H9 (cell line): ENCODE results near the gene OLFM4. TPM values are rescaled to one million over a fixed set of nuclear protein-coding genes. Genes with fewer than 3 reads are reported as not detected.

ENCODE experiments used
- DNase-seq: peaks from one replicate; pipeline ENCODE4 v3.0.0-alpha.2; 2017
- H2AFZ ChIP-seq: one replicate; pipeline ENCODE4 v1.6.1; 2013; ENCODE audit warnings: mild to moderate bottlenecking, low read length, control low read depth, moderate library complexity
- H2AK5ac ChIP-seq: 2 replicates; pipeline ENCODE4 v1.6.1; 2013; ENCODE audit warnings: low read length, control low read depth, mixed read lengths; ENCODE audit not compliant: insufficient read length
- H2BK120ac ChIP-seq: one replicate; pipeline ENCODE4 v1.6.1; 2013; ENCODE audit warnings: low read depth, mild to moderate bottlenecking, low read length, control low read depth, inconsistent platforms; ENCODE audit not compliant: poor library complexity, severe bottlenecking
- H2BK12ac ChIP-seq: 2 replicates; pipeline ENCODE4 v1.6.1; 2013; ENCODE audit warnings: low read length, control low read depth, mixed read lengths, low read depth; ENCODE audit not compliant: insufficient read length
- H2BK15ac ChIP-seq: 2 replicates; pipeline ENCODE4 v1.6.1; 2013; ENCODE audit warnings: low read depth, low read length, control low read depth
- H2BK20ac ChIP-seq: one replicate; pipeline ENCODE4 v1.6.1; 2013; ENCODE audit warnings: low read depth, mild to moderate bottlenecking, low read length, control low read depth, inconsistent platforms; ENCODE audit not compliant: poor library complexity, severe bottlenecking
- H2BK5ac ChIP-seq: 2 replicates; pipeline ENCODE4 v1.6.1; 2013; ENCODE audit warnings: low read length, control low read depth, mixed read lengths; ENCODE audit not compliant: insufficient read length
- H3K14ac ChIP-seq: 2 replicates; pipeline ENCODE4 v1.6.1; 2013; ENCODE audit warnings: low read length, control low read depth; ENCODE audit not compliant: insufficient read depth
- H3K18ac ChIP-seq: 2 replicates; pipeline ENCODE4 v1.6.1; 2013; ENCODE audit warnings: low read depth, mild to moderate bottlenecking, mixed read lengths, low read length, control low read depth; ENCODE audit not compliant: insufficient read length
- H3K23ac ChIP-seq: 2 replicates; pipeline ENCODE4 v1.6.1; 2013; ENCODE audit warnings: low read length, control low read depth, mixed read lengths, low read depth; ENCODE audit not compliant: insufficient read length
- H3K23me2 ChIP-seq: 2 replicates; pipeline ENCODE4 v1.6.1; 2013; ENCODE audit warnings: low read depth, mild to moderate bottlenecking, mixed read lengths, low read length, control low read depth; ENCODE audit not compliant: insufficient read length, poor library complexity, severe bottlenecking
- H3K27ac ChIP-seq: 2 replicates; pipeline ENCODE4 v1.5.1; 2013; ENCODE audit warnings: low read length, control low read depth, mixed read lengths, low read depth; ENCODE audit not compliant: insufficient read length
- H3K27me3 ChIP-seq: 2 replicates; pipeline ENCODE4 v1.6.1; 2013; ENCODE audit warnings: low read length, control low read depth, inconsistent platforms; ENCODE audit not compliant: insufficient read depth
- H3K4ac ChIP-seq: 2 replicates; pipeline ENCODE4 v1.6.1; 2013; ENCODE audit warnings: low read depth, mild to moderate bottlenecking, control low read depth, inconsistent platforms, low read length, moderate library complexity
- H3K4me1 ChIP-seq: 2 replicates; pipeline ENCODE4 v1.6.1; 2013; ENCODE audit warnings: low read length, control low read depth, inconsistent platforms; ENCODE audit not compliant: insufficient read depth
- H3K4me2 ChIP-seq: 2 replicates; pipeline ENCODE4 v1.6.1; 2013; ENCODE audit warnings: low read length, control low read depth, mixed read lengths; ENCODE audit not compliant: insufficient read length, insufficient read depth
- H3K56ac ChIP-seq: 2 replicates; pipeline ENCODE4 v1.6.1; 2013; ENCODE audit warnings: low read depth, mild to moderate bottlenecking, mixed read lengths, low read length, control low read depth; ENCODE audit not compliant: insufficient read length
- H3K79me1 ChIP-seq: 2 replicates; pipeline ENCODE4 v1.6.1; 2013; ENCODE audit warnings: low read depth, mild to moderate bottlenecking, moderate library complexity, low read length, control low read depth, inconsistent platforms; ENCODE audit not compliant: insufficient read depth, poor library complexity, severe bottlenecking
- H3K79me2 ChIP-seq: 2 replicates; pipeline ENCODE4 v1.6.1; 2013; ENCODE audit warnings: low read length, control low read depth, inconsistent platforms; ENCODE audit not compliant: insufficient read depth
- H3K9ac ChIP-seq: 2 replicates; pipeline ENCODE4 v1.6.1; 2013; ENCODE audit warnings: low read length, control low read depth, mixed read lengths; ENCODE audit not compliant: insufficient read length; ENCODE audit errors: extremely low read depth
- H3K9me3 ChIP-seq: one replicate; pipeline ENCODE4 v1.6.1; 2013; ENCODE audit warnings: low read depth, low read length, inconsistent platforms; ENCODE audit not compliant: control insufficient read depth
- H3T11ph ChIP-seq: one replicate; pipeline ENCODE4 v1.6.1; 2013; ENCODE audit warnings: mild to moderate bottlenecking, low read length, control low read depth, inconsistent platforms
- H4K20me1 ChIP-seq: one replicate; pipeline ENCODE4 v1.6.1; 2013; ENCODE audit not compliant: control insufficient read depth, insufficient read length, insufficient read depth
- H4K5ac ChIP-seq: 2 replicates; pipeline ENCODE4 v1.6.1; 2013; ENCODE audit warnings: low read depth, mild to moderate bottlenecking, mixed read lengths, low read length, control low read depth; ENCODE audit not compliant: insufficient read length
- H4K8ac ChIP-seq: replicated peaks from 2 replicates; pipeline ENCODE4 v1.6.1; 2013; ENCODE audit warnings: low read length, control low read depth, mixed read lengths, low read depth; ENCODE audit not compliant: insufficient read length
- H4K91ac ChIP-seq: 2 replicates; pipeline ENCODE4 v1.6.1; 2013; ENCODE audit warnings: low read depth, mild to moderate bottlenecking, moderate library complexity, mixed read lengths, low read length, control low read depth; ENCODE audit not compliant: insufficient read length
- H3K27ac Mint-ChIP-seq, 3 experiments: 2 replicates in 2 of 3; 3 replicates in 1 of 3; pipeline ENCODE4 v1.8.0; 2020 to 2021; ENCODE audit warnings: mixed read lengths in 3 of 3, mild to moderate bottlenecking in 1 of 3, moderate library complexity in 1 of 3
- H3K27me3 Mint-ChIP-seq: 2 replicates; pipeline ENCODE4 v1.8.0; 2021; ENCODE audit warnings: low read depth, mild to moderate bottlenecking, moderate library complexity, mixed read lengths
- H3K36me3 Mint-ChIP-seq, 3 experiments: 2 replicates in 2 of 3; 3 replicates in 1 of 3; pipeline ENCODE4 v1.8.0; 2020 to 2021; ENCODE audit warnings: low read depth in 3 of 3, mixed read lengths in 3 of 3; ENCODE audit not compliant: insufficient read depth in 1 of 3
- H3K4me1 Mint-ChIP-seq, 2 experiments: 2 replicates each; pipeline ENCODE4 v1.8.0; 2020; ENCODE audit warnings: mixed read lengths in 2 of 2
- H3K4me3 Mint-ChIP-seq, 2 experiments: 2 replicates in 1 of 2; 3 replicates in 1 of 2; pipeline ENCODE4 v1.8.0; 2020 to 2021; ENCODE audit warnings: mild to moderate bottlenecking in 2 of 2, mixed read lengths in 2 of 2, moderate library complexity in 1 of 2
- H3K9me3 Mint-ChIP-seq, 2 experiments: 2 replicates in 1 of 2; 3 replicates in 1 of 2; pipeline ENCODE4 v1.8.0; 2020; ENCODE audit warnings: mild to moderate bottlenecking in 2 of 2, mixed read lengths in 2 of 2, moderate library complexity in 1 of 2
- WGBS: extraction: QIAGEN DNeasy Blood & Tissue Kit; methylation state at CpG from one replicate; pipeline ENCODE4 v1.1.7; 2013; ENCODE audit warnings: missing lambda C conversion rate, low lambda C conversion rate, mixed read lengths; ENCODE audit not compliant: insufficient read length; ENCODE audit errors: extremely low coverage; 5-methylcytosine and 5-hydroxymethylcytosine counted together
- total RNA-seq: library from RNA; stranded (reverse); gene quantifications from 2 replicates; pipeline ENCODE4 v1.2.1, GENCODE V29; 2021
- TF ChIP-seq, protein P1 (sequence below): fragments of 200-600 bp; sonication (generic); conservative IDR thresholded peaks from 3 replicates; pipeline ENCODE4 v1.8.0; 2021; ENCODE audit warnings: antibody characterized with exemption, mild to moderate bottlenecking

Gene OLFM4
- total RNA-seq, 1 experiment from 2014 or later, result not detected

DNA sequence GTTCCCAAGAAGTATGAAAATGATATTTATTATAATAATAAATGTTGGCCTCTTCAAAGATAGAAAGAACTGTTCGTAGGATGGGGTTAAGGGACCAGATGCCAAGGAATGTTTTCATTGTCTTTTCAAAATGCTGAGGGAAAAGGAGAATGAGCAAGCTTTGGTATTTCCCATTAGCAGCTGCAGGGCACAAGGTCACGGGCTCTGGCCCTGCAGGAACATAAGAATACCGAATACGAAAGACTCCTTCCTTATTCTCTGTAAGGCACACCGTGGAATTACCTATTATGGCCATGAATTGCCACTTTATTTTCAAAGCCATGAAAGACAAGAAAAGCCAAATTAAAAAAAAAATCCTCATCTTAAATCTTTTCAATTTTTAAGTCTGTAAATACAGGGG lies 49.6 kb upstream of the OLFM4 start:
- H3K9me3 Mint-ChIP-seq, result no peaks in the 10 kb centered on the region

More for the DNA sequence above, 49.6 kb upstream of the OLFM4 start:
- Histone ChIP-seq H3K9me3 (no peaks in the 10 kb centered on the region), H2AK5ac (no peak overlapping the region), H2BK15ac (no peak overlapping the region), H4K5ac (no peak overlapping the region), H3K4me2 (no peak overlapping the region), H2BK5ac (no peak overlapping the region), H3K18ac (no peak overlapping the region), H3K14ac (no peak overlapping the region), H3K56ac (no peak overlapping the region), H3T11ph (no peak overlapping the region), H3K4ac (no peak overlapping the region), H2BK120ac (no peak overlapping the region), H3K79me1 (no peaks in the 10 kb centered on the region), H3K27me3 (no peaks in the 10 kb centered on the region), H3K23me2 (no peaks in the 10 kb centered on the region), H3K23ac (no peak overlapping the region), H3K79me2 (no peaks in the 10 kb centered on the region), H2BK12ac (no peak overlapping the region), H3K9ac (no peak overlapping the region), H3K27ac (no peak overlapping the region), H4K8ac (no peak overlapping the region), H2AFZ (no peak overlapping the region), H4K91ac (no peak overlapping the region), H2BK20ac (no peak overlapping the region), H4K20me1 (no peaks in the 10 kb centered on the region), H3K4me1 (0 out of 2 replicates have a peak, but pooled peaks cover 2% of the 10 kb centered on the region)
- H3K4me1 Mint-ChIP-seq, result peaks cover 19 to 20% of the 10 kb centered on the region in 2 experiments
- TF ChIP-seq, protein P1, sequence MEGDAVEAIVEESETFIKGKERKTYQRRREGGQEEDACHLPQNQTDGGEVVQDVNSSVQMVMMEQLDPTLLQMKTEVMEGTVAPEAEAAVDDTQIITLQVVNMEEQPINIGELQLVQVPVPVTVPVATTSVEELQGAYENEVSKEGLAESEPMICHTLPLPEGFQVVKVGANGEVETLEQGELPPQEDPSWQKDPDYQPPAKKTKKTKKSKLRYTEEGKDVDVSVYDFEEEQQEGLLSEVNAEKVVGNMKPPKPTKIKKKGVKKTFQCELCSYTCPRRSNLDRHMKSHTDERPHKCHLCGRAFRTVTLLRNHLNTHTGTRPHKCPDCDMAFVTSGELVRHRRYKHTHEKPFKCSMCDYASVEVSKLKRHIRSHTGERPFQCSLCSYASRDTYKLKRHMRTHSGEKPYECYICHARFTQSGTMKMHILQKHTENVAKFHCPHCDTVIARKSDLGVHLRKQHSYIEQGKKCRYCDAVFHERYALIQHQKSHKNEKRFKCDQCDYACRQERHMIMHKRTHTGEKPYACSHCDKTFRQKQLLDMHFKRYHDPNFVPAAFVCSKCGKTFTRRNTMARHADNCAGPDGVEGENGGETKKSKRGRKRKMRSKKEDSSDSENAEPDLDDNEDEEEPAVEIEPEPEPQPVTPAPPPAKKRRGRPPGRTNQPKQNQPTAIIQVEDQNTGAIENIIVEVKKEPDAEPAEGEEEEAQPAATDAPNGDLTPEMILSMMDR, result no peak
- no peak overlapping the region for H3K27ac Mint-ChIP-seq
- DNase-seq, result no peak
- WGBS, result no CpG with 5 or more reads among the region's 5 CpGs
- H3K27me3 Mint-ChIP-seq, result peaks cover 1% of the 10 kb centered on the region; the same call in 1 of the 2 replicates
- H3K4me3 Mint-ChIP-seq, result no peak overlapping the region
- H3K36me3 Mint-ChIP-seq, result no peaks in the 10 kb centered on the region
